Calu3 (cell line): ENCODE measurements around the gene TET2. TPM values are rescaled to one million over a fixed set of nuclear protein-coding genes. Genes with fewer than 3 reads are reported as not detected.

Experiments
- BruUV-seq: library from RNA; stranded (reverse); fragments of 400-500 nt; replicated peaks from 2 replicates; lab custom pipeline; 2021; lab: Mats Ljungman, UMichigan
- CTCF ChIA-PET: fragments of 300-600 bp; sonication (Branson Sonifier 250); formaldehyde crosslinking; loops from one replicate; lab custom pipeline; 2022; ENCODE audit warnings: antibody characterized with exemption; lab: Charles Lee
- DNase-seq: peaks from one replicate; pipeline ENCODE4 v3.0.0; 2022
- H3K27ac Mint-ChIP-seq: one replicate; pipeline ENCODE4 v1.8.0; 2022; ENCODE audit warnings: mixed read lengths; ENCODE audit not compliant: unreplicated experiment
- H3K27me3 Mint-ChIP-seq: one replicate; pipeline ENCODE4 v1.8.0; 2022; ENCODE audit warnings: mixed read lengths; ENCODE audit not compliant: unreplicated experiment
- H3K36me3 Mint-ChIP-seq: one replicate; pipeline ENCODE4 v1.8.0; 2022; ENCODE audit warnings: mild to moderate bottlenecking, moderate library complexity, mixed read lengths; ENCODE audit not compliant: insufficient read depth, unreplicated experiment
- H3K4me1 Mint-ChIP-seq: one replicate; pipeline ENCODE4 v1.8.0; 2022; ENCODE audit warnings: mild to moderate bottlenecking, low read depth, mixed read lengths; ENCODE audit not compliant: unreplicated experiment
- H3K4me3 Mint-ChIP-seq: one replicate; pipeline ENCODE4 v1.8.0; 2022; ENCODE audit warnings: mild to moderate bottlenecking, low read depth, moderate library complexity, mixed read lengths; ENCODE audit not compliant: unreplicated experiment
- H3K9me3 Mint-ChIP-seq: one replicate; pipeline ENCODE4 v1.8.0; 2022; ENCODE audit warnings: low read depth, mixed read lengths; ENCODE audit not compliant: unreplicated experiment
- intact Hi-C: fragments of 100-400 bp; cut with micrococcal nuclease; formaldehyde crosslinking; loops from one replicate; pipeline ENCODE4 v1.10.0; 2022; ENCODE audit not compliant: unreplicated experiment
- total RNA-seq: library from RNA; stranded (reverse); gene quantifications from 2 replicates; pipeline ENCODE4 v1.2.3, GENCODE V29; 2022
- TF ChIP-seq, protein P1 (sequence below): fragments of 200-600 bp; IDR thresholded peaks from one replicate; pipeline ENCODE4 v1.8.0; 2022; ENCODE audit warnings: antibody characterized with exemption; ENCODE audit not compliant: unreplicated experiment

TET2 gene
- total RNA-seq, 1 experiment from 2014 or later, result 19.2 TPM

DNA sequence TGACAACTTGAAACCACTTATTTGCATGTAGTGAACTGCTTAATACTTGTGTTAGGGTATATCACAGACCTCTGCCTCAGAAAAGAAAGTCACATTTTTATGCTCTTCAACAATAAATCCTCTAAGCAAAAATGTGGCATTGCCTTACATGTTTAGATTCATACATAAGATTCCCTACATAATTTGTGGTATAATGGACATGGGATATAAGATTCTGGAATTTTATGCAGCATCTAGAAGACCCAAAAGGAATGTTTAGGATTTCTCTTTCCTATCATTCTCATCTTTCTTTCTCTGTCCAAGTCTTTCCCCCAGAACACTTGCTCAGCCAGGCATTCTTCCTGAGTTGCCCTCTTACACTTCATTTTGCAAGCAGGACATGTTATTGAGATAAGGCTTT is 37.7 kb upstream of the TET2 start:
- Mint-ChIP-seq H3K4me1 (no peaks in the 10 kb centered on the region), H3K9me3 (no peaks in the 10 kb centered on the region), H3K4me3 (no peak overlapping the region), H3K36me3 (no peaks in the 10 kb centered on the region), H3K27ac (no peak overlapping the region), H3K27me3 (no peaks in the 10 kb centered on the region)
- DNase-seq, result no peak
- CTCF ChIA-PET, result no interaction called here
- intact Hi-C loops, result no loop called here
- BruUV-seq, result no TSS peak
- TF ChIP-seq, protein P1, sequence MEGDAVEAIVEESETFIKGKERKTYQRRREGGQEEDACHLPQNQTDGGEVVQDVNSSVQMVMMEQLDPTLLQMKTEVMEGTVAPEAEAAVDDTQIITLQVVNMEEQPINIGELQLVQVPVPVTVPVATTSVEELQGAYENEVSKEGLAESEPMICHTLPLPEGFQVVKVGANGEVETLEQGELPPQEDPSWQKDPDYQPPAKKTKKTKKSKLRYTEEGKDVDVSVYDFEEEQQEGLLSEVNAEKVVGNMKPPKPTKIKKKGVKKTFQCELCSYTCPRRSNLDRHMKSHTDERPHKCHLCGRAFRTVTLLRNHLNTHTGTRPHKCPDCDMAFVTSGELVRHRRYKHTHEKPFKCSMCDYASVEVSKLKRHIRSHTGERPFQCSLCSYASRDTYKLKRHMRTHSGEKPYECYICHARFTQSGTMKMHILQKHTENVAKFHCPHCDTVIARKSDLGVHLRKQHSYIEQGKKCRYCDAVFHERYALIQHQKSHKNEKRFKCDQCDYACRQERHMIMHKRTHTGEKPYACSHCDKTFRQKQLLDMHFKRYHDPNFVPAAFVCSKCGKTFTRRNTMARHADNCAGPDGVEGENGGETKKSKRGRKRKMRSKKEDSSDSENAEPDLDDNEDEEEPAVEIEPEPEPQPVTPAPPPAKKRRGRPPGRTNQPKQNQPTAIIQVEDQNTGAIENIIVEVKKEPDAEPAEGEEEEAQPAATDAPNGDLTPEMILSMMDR, result no peak

DNA sequence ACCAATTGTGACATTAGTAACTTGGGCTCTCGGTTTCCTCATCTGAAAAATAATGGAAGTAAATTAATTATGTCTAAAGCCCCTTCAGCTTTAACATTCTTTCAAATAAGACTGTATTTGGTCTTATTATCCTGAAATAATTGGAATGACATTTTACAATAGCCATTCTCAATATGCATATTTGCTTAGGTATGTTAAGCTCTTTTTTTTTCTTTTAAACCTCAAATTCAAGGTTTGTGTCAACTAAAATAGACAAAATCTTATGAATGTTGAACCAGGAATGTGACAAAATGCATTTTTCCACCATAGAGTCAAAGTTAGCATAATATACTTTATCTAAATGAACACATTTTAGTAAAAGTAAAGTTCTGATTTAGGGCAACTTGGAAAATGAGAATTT is 34.4 kb upstream of the TET2 start:
- H3K36me3 Mint-ChIP-seq, result no peaks in the 10 kb centered on the region
- no peaks in the 10 kb centered on the region for H3K27me3 Mint-ChIP-seq
- intact Hi-C loops, result no loop called here
- CTCF ChIA-PET, result no interaction called here
- H3K4me3 Mint-ChIP-seq, result no peak overlapping the region
- TF ChIP-seq, protein P1, result no peak
- no peak overlapping the region for H3K27ac Mint-ChIP-seq
- DNase-seq, result no peak
- BruUV-seq, result no TSS peak
- H3K9me3 Mint-ChIP-seq, result no peaks in the 10 kb centered on the region
- H3K4me1 Mint-ChIP-seq, result no peaks in the 10 kb centered on the region

DNA sequence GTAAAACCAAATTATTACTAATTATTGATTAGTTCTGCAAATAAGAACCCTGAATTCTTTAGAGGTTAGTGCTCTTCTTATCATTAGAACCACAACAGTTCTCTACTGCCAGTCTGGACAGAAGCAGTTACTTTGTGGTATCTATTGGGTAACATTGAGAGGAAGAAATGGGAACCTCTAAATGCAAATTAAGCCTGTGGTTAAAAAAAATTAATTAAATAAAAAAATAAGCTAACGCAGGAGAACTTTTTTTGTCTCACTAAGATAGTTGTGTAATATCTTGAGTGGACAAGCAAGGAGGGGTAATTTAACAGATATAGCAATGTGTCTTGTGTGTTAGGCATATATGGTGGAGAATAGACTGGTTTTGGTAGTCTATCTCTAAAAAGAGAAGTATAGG is 32.9 kb upstream of the TET2 start:
- H3K9me3 Mint-ChIP-seq, result no peaks in the 10 kb centered on the region
- CTCF ChIA-PET, result no interaction called here
- no peaks in the 10 kb centered on the region for H3K36me3 Mint-ChIP-seq
- intact Hi-C loops, result no loop called here
- H3K27ac Mint-ChIP-seq, result no peak overlapping the region
- no TSS peak for BruUV-seq
- no peaks in the 10 kb centered on the region for H3K27me3 Mint-ChIP-seq
- no peaks in the 10 kb centered on the region for H3K4me1 Mint-ChIP-seq
- TF ChIP-seq, protein P1, result no peak
- no peak for DNase-seq
- H3K4me3 Mint-ChIP-seq, result no peak overlapping the region

DNA sequence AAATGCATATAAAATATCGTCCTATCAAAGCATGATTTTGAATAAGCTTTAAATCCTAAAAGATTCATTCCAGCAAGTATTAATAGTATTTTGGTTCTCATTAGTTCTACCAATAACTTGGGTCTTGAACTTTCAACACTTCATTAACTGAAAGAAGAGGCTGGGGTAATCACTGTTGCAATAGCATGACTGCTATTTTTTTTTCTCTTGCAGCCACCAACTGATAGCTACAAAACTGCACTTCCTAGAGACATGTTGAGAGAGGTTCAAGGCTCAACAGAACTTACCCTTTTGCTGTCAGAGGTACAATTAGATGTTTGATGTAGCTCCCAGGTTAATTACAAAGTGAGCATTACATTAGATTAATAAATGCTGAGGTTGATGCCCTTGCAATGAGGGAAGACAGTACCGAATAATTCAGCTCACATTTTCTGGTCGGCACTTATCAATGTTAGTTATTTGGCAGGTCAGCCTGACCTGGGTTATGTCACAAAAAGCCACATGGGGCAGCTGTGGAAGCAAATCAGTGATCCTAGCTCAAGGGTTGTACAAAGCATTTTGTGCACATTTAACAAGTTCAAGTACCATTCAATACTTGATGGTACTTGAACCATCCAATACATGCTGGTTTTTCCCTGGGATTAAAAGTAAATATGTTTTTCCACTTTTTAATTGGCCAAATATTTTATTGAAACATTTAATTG is 29.9 kb upstream of the TET2 start:
- intact Hi-C loops, result no loop called here
- no peaks in the 10 kb centered on the region for H3K36me3 Mint-ChIP-seq
- H3K4me1 Mint-ChIP-seq, result no peaks in the 10 kb centered on the region
- no TSS peak for BruUV-seq
- H3K27ac Mint-ChIP-seq, result no peak overlapping the region
- CTCF ChIA-PET, result interaction anchor here (0.5 kb wide), 1 partner anchor 552 kb away, joined by 3 read pairs; no protein-coding TSS in a partner anchor
- H3K4me3 Mint-ChIP-seq, result no peak overlapping the region
- no peaks in the 10 kb centered on the region for H3K27me3 Mint-ChIP-seq
- no peaks in the 10 kb centered on the region for H3K9me3 Mint-ChIP-seq
- DNase-seq, result no peak
- TF ChIP-seq, protein P1, result no peak
